H9 (cell line): ENCODE results near the gene EPO. TPM values are rescaled to one million over a fixed set of nuclear protein-coding genes. Genes with fewer than 3 reads are reported as not detected.
A peak's percentile ranks its signal among the peaks of the same experiment; 100 is the strongest.

Source experiments
- DNase-seq: peaks from one replicate; pipeline ENCODE4 v3.0.0-alpha.2; 2017
- H2AFZ ChIP-seq: one replicate; pipeline ENCODE4 v1.6.1; 2013; ENCODE audit warnings: mild to moderate bottlenecking, low read length, control low read depth, moderate library complexity
- H2AK5ac ChIP-seq: 2 replicates; pipeline ENCODE4 v1.6.1; 2013; ENCODE audit warnings: low read length, control low read depth, mixed read lengths; ENCODE audit not compliant: insufficient read length
- H2BK120ac ChIP-seq: one replicate; pipeline ENCODE4 v1.6.1; 2013; ENCODE audit warnings: low read depth, mild to moderate bottlenecking, low read length, control low read depth, inconsistent platforms; ENCODE audit not compliant: poor library complexity, severe bottlenecking
- H2BK12ac ChIP-seq: 2 replicates; pipeline ENCODE4 v1.6.1; 2013; ENCODE audit warnings: low read length, control low read depth, mixed read lengths, low read depth; ENCODE audit not compliant: insufficient read length
- H2BK15ac ChIP-seq: 2 replicates; pipeline ENCODE4 v1.6.1; 2013; ENCODE audit warnings: low read depth, low read length, control low read depth
- H2BK20ac ChIP-seq: one replicate; pipeline ENCODE4 v1.6.1; 2013; ENCODE audit warnings: low read depth, mild to moderate bottlenecking, low read length, control low read depth, inconsistent platforms; ENCODE audit not compliant: poor library complexity, severe bottlenecking
- H2BK5ac ChIP-seq: 2 replicates; pipeline ENCODE4 v1.6.1; 2013; ENCODE audit warnings: low read length, control low read depth, mixed read lengths; ENCODE audit not compliant: insufficient read length
- H3K14ac ChIP-seq: 2 replicates; pipeline ENCODE4 v1.6.1; 2013; ENCODE audit warnings: low read length, control low read depth; ENCODE audit not compliant: insufficient read depth
- H3K18ac ChIP-seq: 2 replicates; pipeline ENCODE4 v1.6.1; 2013; ENCODE audit warnings: low read depth, mild to moderate bottlenecking, mixed read lengths, low read length, control low read depth; ENCODE audit not compliant: insufficient read length
- H3K23ac ChIP-seq: 2 replicates; pipeline ENCODE4 v1.6.1; 2013; ENCODE audit warnings: low read length, control low read depth, mixed read lengths, low read depth; ENCODE audit not compliant: insufficient read length
- H3K23me2 ChIP-seq: 2 replicates; pipeline ENCODE4 v1.6.1; 2013; ENCODE audit warnings: low read depth, mild to moderate bottlenecking, mixed read lengths, low read length, control low read depth; ENCODE audit not compliant: insufficient read length, poor library complexity, severe bottlenecking
- H3K27ac ChIP-seq: 2 replicates; pipeline ENCODE4 v1.5.1; 2013; ENCODE audit warnings: low read length, control low read depth, mixed read lengths, low read depth; ENCODE audit not compliant: insufficient read length
- H3K27me3 ChIP-seq: 2 replicates; pipeline ENCODE4 v1.6.1; 2013; ENCODE audit warnings: low read length, control low read depth, inconsistent platforms; ENCODE audit not compliant: insufficient read depth
- H3K4ac ChIP-seq: 2 replicates; pipeline ENCODE4 v1.6.1; 2013; ENCODE audit warnings: low read depth, mild to moderate bottlenecking, control low read depth, inconsistent platforms, low read length, moderate library complexity
- H3K4me1 ChIP-seq: 2 replicates; pipeline ENCODE4 v1.6.1; 2013; ENCODE audit warnings: low read length, control low read depth, inconsistent platforms; ENCODE audit not compliant: insufficient read depth
- H3K4me2 ChIP-seq: 2 replicates; pipeline ENCODE4 v1.6.1; 2013; ENCODE audit warnings: low read length, control low read depth, mixed read lengths; ENCODE audit not compliant: insufficient read length, insufficient read depth
- H3K56ac ChIP-seq: 2 replicates; pipeline ENCODE4 v1.6.1; 2013; ENCODE audit warnings: low read depth, mild to moderate bottlenecking, mixed read lengths, low read length, control low read depth; ENCODE audit not compliant: insufficient read length
- H3K79me1 ChIP-seq: 2 replicates; pipeline ENCODE4 v1.6.1; 2013; ENCODE audit warnings: low read depth, mild to moderate bottlenecking, moderate library complexity, low read length, control low read depth, inconsistent platforms; ENCODE audit not compliant: insufficient read depth, poor library complexity, severe bottlenecking
- H3K79me2 ChIP-seq: 2 replicates; pipeline ENCODE4 v1.6.1; 2013; ENCODE audit warnings: low read length, control low read depth, inconsistent platforms; ENCODE audit not compliant: insufficient read depth
- H3K9ac ChIP-seq: 2 replicates; pipeline ENCODE4 v1.6.1; 2013; ENCODE audit warnings: low read length, control low read depth, mixed read lengths; ENCODE audit not compliant: insufficient read length; ENCODE audit errors: extremely low read depth
- H3K9me3 ChIP-seq: one replicate; pipeline ENCODE4 v1.6.1; 2013; ENCODE audit warnings: low read depth, low read length, inconsistent platforms; ENCODE audit not compliant: control insufficient read depth
- H3T11ph ChIP-seq: one replicate; pipeline ENCODE4 v1.6.1; 2013; ENCODE audit warnings: mild to moderate bottlenecking, low read length, control low read depth, inconsistent platforms
- H4K20me1 ChIP-seq: one replicate; pipeline ENCODE4 v1.6.1; 2013; ENCODE audit not compliant: control insufficient read depth, insufficient read length, insufficient read depth
- H4K5ac ChIP-seq: 2 replicates; pipeline ENCODE4 v1.6.1; 2013; ENCODE audit warnings: low read depth, mild to moderate bottlenecking, mixed read lengths, low read length, control low read depth; ENCODE audit not compliant: insufficient read length
- H4K8ac ChIP-seq: replicated peaks from 2 replicates; pipeline ENCODE4 v1.6.1; 2013; ENCODE audit warnings: low read length, control low read depth, mixed read lengths, low read depth; ENCODE audit not compliant: insufficient read length
- H4K91ac ChIP-seq: 2 replicates; pipeline ENCODE4 v1.6.1; 2013; ENCODE audit warnings: low read depth, mild to moderate bottlenecking, moderate library complexity, mixed read lengths, low read length, control low read depth; ENCODE audit not compliant: insufficient read length
- H3K27ac Mint-ChIP-seq, 3 experiments: 2 replicates in 2 of 3; 3 replicates in 1 of 3; pipeline ENCODE4 v1.8.0; 2020 to 2021; ENCODE audit warnings: mixed read lengths in 3 of 3, mild to moderate bottlenecking in 1 of 3, moderate library complexity in 1 of 3
- H3K27me3 Mint-ChIP-seq: 2 replicates; pipeline ENCODE4 v1.8.0; 2021; ENCODE audit warnings: low read depth, mild to moderate bottlenecking, moderate library complexity, mixed read lengths
- H3K36me3 Mint-ChIP-seq, 3 experiments: 2 replicates in 2 of 3; 3 replicates in 1 of 3; pipeline ENCODE4 v1.8.0; 2020 to 2021; ENCODE audit warnings: low read depth in 3 of 3, mixed read lengths in 3 of 3; ENCODE audit not compliant: insufficient read depth in 1 of 3
- H3K4me1 Mint-ChIP-seq, 2 experiments: 2 replicates each; pipeline ENCODE4 v1.8.0; 2020; ENCODE audit warnings: mixed read lengths in 2 of 2
- H3K4me3 Mint-ChIP-seq, 2 experiments: 2 replicates in 1 of 2; 3 replicates in 1 of 2; pipeline ENCODE4 v1.8.0; 2020 to 2021; ENCODE audit warnings: mild to moderate bottlenecking in 2 of 2, mixed read lengths in 2 of 2, moderate library complexity in 1 of 2
- H3K9me3 Mint-ChIP-seq, 2 experiments: 2 replicates in 1 of 2; 3 replicates in 1 of 2; pipeline ENCODE4 v1.8.0; 2020; ENCODE audit warnings: mild to moderate bottlenecking in 2 of 2, mixed read lengths in 2 of 2, moderate library complexity in 1 of 2
- CTCF ChIP-seq: fragments of 200-600 bp; sonication (generic); conservative IDR thresholded peaks from 3 replicates; pipeline ENCODE4 v1.8.0; 2021; ENCODE audit warnings: antibody characterized with exemption, mild to moderate bottlenecking
- WGBS: extraction: QIAGEN DNeasy Blood & Tissue Kit; methylation state at CpG from one replicate; pipeline ENCODE4 v1.1.7; 2013; ENCODE audit warnings: missing lambda C conversion rate, low lambda C conversion rate, mixed read lengths; ENCODE audit not compliant: insufficient read length; ENCODE audit errors: extremely low coverage; 5-methylcytosine and 5-hydroxymethylcytosine counted together
- total RNA-seq: library from RNA; stranded (reverse); gene quantifications from 2 replicates; pipeline ENCODE4 v1.2.1, GENCODE V29; 2021

The EPO gene
- total RNA-seq, 1 experiment from 2014 or later, result 0.44 TPM

DNA sequence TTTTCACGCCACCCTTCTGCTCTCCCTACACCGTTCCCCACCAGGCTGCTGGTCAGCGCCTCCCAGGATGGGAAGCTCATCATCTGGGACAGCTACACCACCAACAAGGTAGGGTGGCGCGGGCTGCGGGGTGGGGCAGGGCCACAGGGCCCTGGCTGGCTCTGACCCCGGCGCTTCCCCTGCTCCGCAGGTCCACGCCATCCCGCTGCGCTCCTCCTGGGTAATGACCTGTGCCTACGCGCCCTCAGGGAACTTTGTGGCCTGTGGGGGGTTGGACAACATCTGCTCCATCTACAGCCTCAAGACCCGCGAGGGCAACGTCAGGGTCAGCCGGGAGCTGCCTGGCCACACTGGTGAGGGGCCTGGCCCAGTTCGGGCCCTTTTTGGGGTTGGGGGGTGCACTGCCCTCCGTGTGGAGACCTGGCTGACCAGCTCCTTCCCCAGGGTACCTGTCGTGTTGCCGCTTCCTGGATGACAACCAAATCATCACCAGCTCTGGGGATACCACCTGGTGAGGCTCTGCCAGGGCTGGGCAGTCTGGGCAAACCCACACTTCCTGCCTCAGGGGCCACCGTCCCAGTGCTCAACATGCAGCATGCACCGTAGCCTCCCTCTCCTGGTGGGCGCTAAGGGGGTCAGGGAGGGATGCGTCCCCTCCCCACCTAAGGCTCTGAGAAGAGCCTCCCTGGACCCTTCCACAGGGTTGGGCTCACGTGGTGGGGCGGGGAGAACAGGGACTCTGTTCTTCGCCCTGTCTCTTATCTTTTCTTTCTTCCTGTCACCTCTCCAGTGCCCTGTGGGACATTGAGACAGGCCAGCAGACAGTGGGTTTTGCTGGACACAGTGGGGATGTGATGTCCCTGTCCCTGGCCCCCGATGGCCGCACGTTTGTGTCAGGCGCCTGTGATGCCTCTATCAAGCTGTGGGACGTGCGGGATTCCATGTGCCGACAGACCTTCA, 42.7 kb upstream of the EPO start:
- no peak overlapping the region; a peak in 1 of 5 replicates for H3K4me3 Mint-ChIP-seq
- no peaks in the 10 kb centered on the region for H3K9me3 Mint-ChIP-seq
- H3K4me1 ChIP-seq, result no peaks in the 10 kb centered on the region
- H3K27ac ChIP-seq, result no peak overlapping the region
- no peaks in the 10 kb centered on the region for H3K27me3 ChIP-seq
- no peak overlapping the region for H3K9ac ChIP-seq
- H3T11ph ChIP-seq, result no peak overlapping the region
- no peak overlapping the region for H2BK20ac ChIP-seq
- no peaks in the 10 kb centered on the region for H3K79me2 ChIP-seq
- H3K4ac ChIP-seq, result no peak overlapping the region
- no peak overlapping the region for H2BK12ac ChIP-seq
- H3K23me2 ChIP-seq, result peaks cover 20% of the 10 kb centered on the region
- H3K79me1 ChIP-seq, result no peaks in the 10 kb centered on the region
- no peak overlapping the region for H3K14ac ChIP-seq
- peaks cover 6 to 21% of the 10 kb centered on the region in 2 experiments for H3K4me1 Mint-ChIP-seq
- no peak overlapping the region for H2AK5ac ChIP-seq
- no peak overlapping the region for H4K8ac ChIP-seq
- H3K23ac ChIP-seq, result no peak overlapping the region
- no peak overlapping the region for H3K4me2 ChIP-seq
- no peak overlapping the region for H2BK5ac ChIP-seq
- no peak for TF ChIP-seq CTCF
- H3K9me3 ChIP-seq, result no peaks in the 10 kb centered on the region
- peaks cover 10 to 44% (median 43%) of the 10 kb centered on the region in 3 experiments; a peak in 6 of 7 replicates for H3K36me3 Mint-ChIP-seq
- H4K5ac ChIP-seq, result no peak overlapping the region
- no peak for DNase-seq
- H3K18ac ChIP-seq, result no peak overlapping the region
- H3K27me3 Mint-ChIP-seq, result peaks cover 9% of the 10 kb centered on the region
- peak overlapping the region in 1 of 3 experiments; percentile 88; a peak in 1 of 7 replicates for H3K27ac Mint-ChIP-seq
- no peak overlapping the region for H2AFZ ChIP-seq
- no peak overlapping the region for H4K91ac ChIP-seq
- H2BK120ac ChIP-seq, result no peak overlapping the region
- H4K20me1 ChIP-seq, result no peaks in the 10 kb centered on the region
- H3K56ac ChIP-seq, result no peak overlapping the region
- H2BK15ac ChIP-seq, result no peak overlapping the region
- no CpG with 5 or more reads among the region's 36 CpGs for WGBS
